HepG2 (cell line): Measurements from ENCODE around the gene ISCU. TPM values are rescaled to one million over a fixed set of nuclear protein-coding genes. Genes with fewer than 3 reads are reported as not detected.

Source experiments
- ATAD3A ChIP-seq: sonication (generic); formaldehyde crosslinking; IDR thresholded peaks from 2 replicates; pipeline ENCODE4 v1.4.0; 2020; ENCODE audit warnings: missing genetic modification reagents
- DRAP1 ChIP-seq: IDR thresholded peaks from 2 replicates; pipeline ENCODE4 v1.6.1; 2016; ENCODE audit warnings: missing genetic modification reagents, missing compliant biosample characterization
- GABPA ChIP-seq, 2 experiments: IDR thresholded peaks; 2 replicates each; pipeline ENCODE4 v1.6.1; 2011 to 2016; ENCODE audit warnings: low read depth in 2 of 2, low read length in 1 of 2, missing biosample characterization in 1 of 2, missing genetic modification characterization in 1 of 2
- GFI1 ChIP-seq: sonication (generic); formaldehyde crosslinking; IDR thresholded peaks from 2 replicates; pipeline ENCODE4 v1.5.0; 2020; ENCODE audit warnings: missing genetic modification reagents, mild to moderate bottlenecking, borderline replicate concordance
- GMEB1 ChIP-seq: sonication (generic); formaldehyde crosslinking; IDR thresholded peaks from 2 replicates; pipeline ENCODE4 v1.5.1; 2020; ENCODE audit warnings: missing genetic modification reagents, mild to moderate bottlenecking, borderline replicate concordance
- GTF3A ChIP-seq: sonication (generic); formaldehyde crosslinking; conservative IDR thresholded peaks from 2 replicates; pipeline ENCODE4 v1.4.0; 2020; ENCODE audit warnings: mild to moderate bottlenecking, missing genetic modification reagents
- HHEX ChIP-seq: IDR thresholded peaks from 2 replicates; pipeline ENCODE4 v1.6.1; 2016; ENCODE audit warnings: control low read depth
- HMGA1 ChIP-seq: sonication (generic); formaldehyde crosslinking; conservative IDR thresholded peaks from 2 replicates; pipeline ENCODE4 v1.4.0; 2020; ENCODE audit warnings: missing genetic modification reagents
- MTA1 ChIP-seq: sonication (generic); formaldehyde crosslinking; IDR thresholded peaks from 2 replicates; pipeline ENCODE4 v1.4.0; 2020; ENCODE audit warnings: missing genetic modification reagents, mild to moderate bottlenecking, borderline replicate concordance
- MXD4 ChIP-seq: IDR thresholded peaks from 2 replicates; pipeline ENCODE4 v1.6.1; 2016; ENCODE audit warnings: mild to moderate bottlenecking, missing biosample characterization, missing genetic modification reagents
- PHF21A ChIP-seq: sonication (generic); formaldehyde crosslinking; IDR thresholded peaks from 2 replicates; pipeline ENCODE4 v1.5.0; 2020; ENCODE audit warnings: mild to moderate bottlenecking, missing genetic modification reagents
- PLSCR1 ChIP-seq: sonication (generic); formaldehyde crosslinking; IDR thresholded peaks from 2 replicates; pipeline ENCODE4 v1.5.0; 2020; ENCODE audit warnings: missing genetic modification reagents, mild to moderate bottlenecking, borderline replicate concordance
- RAD21 ChIP-seq: fragments of 450-650 bp; formaldehyde crosslinking; IDR thresholded peaks from 2 replicates; pipeline ENCODE4 v1.5.0; 2020; ENCODE audit warnings: mild to moderate bottlenecking
- RARA ChIP-seq: IDR thresholded peaks from 2 replicates; pipeline ENCODE4 v1.6.1; 2016; ENCODE audit warnings: missing genetic modification reagents, missing compliant biosample characterization
- ZBTB26 ChIP-seq: IDR thresholded peaks from 2 replicates; pipeline ENCODE4 v1.6.1; 2016; ENCODE audit warnings: missing compliant biosample characterization, missing genetic modification reagents, borderline replicate concordance
- ZBTB3 ChIP-seq: sonication (generic); formaldehyde crosslinking; IDR thresholded peaks from 2 replicates; pipeline ENCODE4 v1.4.0; 2020; ENCODE audit warnings: low read depth, mild to moderate bottlenecking, moderate library complexity, missing genetic modification reagents, borderline replicate concordance
- ZNF30 ChIP-seq: sonication (generic); formaldehyde crosslinking; IDR thresholded peaks from 2 replicates; pipeline ENCODE4 v1.5.0; 2020; ENCODE audit warnings: mild to moderate bottlenecking, missing genetic modification reagents
- ZNF512B ChIP-seq: sonication (generic); formaldehyde crosslinking; IDR thresholded peaks from 2 replicates; pipeline ENCODE4 v1.5.1; 2020; ENCODE audit warnings: missing genetic modification reagents, mild to moderate bottlenecking, borderline replicate concordance
- ZNF549 ChIP-seq: sonication (generic); formaldehyde crosslinking; IDR thresholded peaks from 2 replicates; pipeline ENCODE4 v1.5.0; 2020; ENCODE audit warnings: missing genetic modification reagents
- ZNF788 ChIP-seq: sonication (generic); formaldehyde crosslinking; IDR thresholded peaks from 2 replicates; pipeline ENCODE4 v1.5.0; 2020; ENCODE audit warnings: mild to moderate bottlenecking, missing genetic modification reagents, borderline replicate concordance
- ZNF839 ChIP-seq: sonication (generic); formaldehyde crosslinking; IDR thresholded peaks from 2 replicates; pipeline ENCODE4 v1.4.0; 2020; ENCODE audit warnings: missing genetic modification reagents, mild to moderate bottlenecking, borderline replicate concordance
- ZNF878 ChIP-seq: sonication (generic); formaldehyde crosslinking; IDR thresholded peaks from 2 replicates; pipeline ENCODE4 v1.8.1; 2023; ENCODE audit warnings: mild to moderate bottlenecking, missing genetic modification reagents, moderate library complexity
- ZSCAN25 ChIP-seq: sonication (generic); formaldehyde crosslinking; IDR thresholded peaks from 2 replicates; pipeline ENCODE4 v1.8.0; 2022; ENCODE audit warnings: mild to moderate bottlenecking, missing genetic modification reagents
- polyA plus RNA-seq, 8 experiments: library from polyadenylated mRNA; depleted of rRNA in 3 of 8; stranded (reverse) in 7 of 8; unstranded in 1 of 8; fragments of >200 nt; fragmentation: Illumina TruSeq in 4 of 8; extraction: Trizol in 4 of 8; gene quantifications; 2 replicates each; pipeline versions ENCODE4 v1.2.1 to v1.2.3, GENCODE V29; 2011 to 2016; ENCODE audit warnings: low read depth in 4 of 8, missing spikeins in 1 of 8, mixed read lengths in 1 of 8; ENCODE audit not compliant: insufficient read depth in 1 of 8
- total RNA-seq, 5 experiments: library from RNA; depleted of rRNA; stranded (reverse); fragments of >200 nt; fragmentation: Illumina TruSeq; extraction: Trizol; gene quantifications; 2 replicates each; pipeline ENCODE4 v1.2.3, GENCODE V29; 2016; ENCODE audit warnings: low read depth in 1 of 5

The ISCU gene
- total and polyA plus RNA-seq, 2 of the 13 experiments (the other 11 are each of a cell fraction or from before 2014, with no cell fraction given) = 94.4 to 107 TPM

- TF ChIP-seq GMEB1 (CRISPR knock-in tag) (peak; percentile 90), ATAD3A (CRISPR knock-in tag) (no peak), GFI1 (CRISPR knock-in tag) (no peak), ZNF549 (CRISPR knock-in tag) (no peak), HMGA1 (CRISPR knock-in tag) (no peak), RARA (CRISPR knock-in tag) (peak; percentile 5; the same call in 1 of the 2 replicates), ZNF512B (CRISPR knock-in tag) (no peak), ZNF878 (CRISPR knock-in tag) (no peak), PLSCR1 (CRISPR knock-in tag) (no peak), HHEX (CRISPR knock-in tag) (no peak), ZSCAN25 (CRISPR knock-in tag) (no peak; the same call in 1 of the 2 replicates), RAD21 (CRISPR knock-in tag) (peak; percentile 31; the same call in 1 of the 2 replicates), DRAP1 (CRISPR knock-in tag) (peak; percentile 89), ZBTB3 (CRISPR knock-in tag) (no peak), PHF21A (CRISPR knock-in tag) (peak; percentile 25; the same call in 1 of the 2 replicates), ZNF30 (CRISPR knock-in tag) (no peak; the same call in 1 of the 2 replicates), GTF3A (no peak), MXD4 (CRISPR knock-in tag) (no peak), ZBTB26 (CRISPR knock-in tag) (peak; percentile 59; the same call in 1 of the 2 replicates), ZNF839 (CRISPR knock-in tag) (0 out of 2 replicates have a peak, but pooled peaks have one; percentile 58), GABPA (IDR thresholded peaks at IDR 0.05; ENCODE audit: low read depth, low read length) (no peak), GABPA (CRISPR knock-in tag; IDR thresholded peaks at IDR 0.05; ENCODE audit: low read depth) (peak; percentile 62), MTA1 (CRISPR knock-in tag) (no peak), ZNF788 (no peak)
Observed at GRCh38 chr12:108562348-108563135, at the start of gene ISCU (continued).
